HepG2 (cell line): Measurements from ENCODE around the gene COL27A1. TPM values are rescaled to one million over a fixed set of nuclear protein-coding genes. Genes with fewer than 3 reads are reported as not detected.

Source experiments
- ATAC-seq: fragments of 200-7000 bp; cut with Tn5 transposase; 3 replicates; pipeline ENCODE4 v1.9.1; 2020; ENCODE audit warnings: mild to moderate bottlenecking, moderate library complexity
- BruUV-seq: library from RNA; stranded (reverse); fragments of 400-500 nt; replicated peaks from 2 replicates; lab custom pipeline; 2021; lab: Mats Ljungman, UMichigan
- CTCF ChIA-PET: fragments of 300-600 bp; formaldehyde crosslinking; extraction: SDS; loops from one replicate; lab custom pipeline; 2021; ENCODE audit warnings: low total read pairs, inconsistent platforms, low intra/inter-chr PET ratio; lab: Yijun Ruan, JAX
- POLR2A ChIA-PET: fragments of 350-600 bp; sonication (Branson Sonifier 250); formaldehyde crosslinking; loops from one replicate; lab custom pipeline; 2020; ENCODE audit warnings: antibody characterized with exemption, inconsistent platforms; lab: Yijun Ruan, JAX
- DNase-seq: peaks from one replicate; pipeline ENCODE4 v3.0.0-alpha.2; 2015; ENCODE audit warnings: low spot score
- FAIRE-seq: peaks from 3 replicates; lab custom pipeline; 2011; peaks lifted over from hg19 to GRCh38; lab: Jason Lieb, UNC
- H2AFZ ChIP-seq: one replicate; pipeline ENCODE4 v1.6.1; 2011; ENCODE audit warnings: low read length, inconsistent platforms
- H3K27ac ChIP-seq: fragments of 300-600 bp; 3 replicates; pipeline ENCODE4 v1.8.0; 2011; ENCODE audit warnings: mixed run types, mild to moderate bottlenecking, mixed read lengths, low read length, inconsistent platforms; ENCODE audit not compliant: insufficient read depth; ENCODE audit errors: extremely low read length
- H3K27me3 ChIP-seq, 2 experiments: fragments of 200-600 bp in 1 of 2; 2 replicates in 1 of 2; 3 replicates in 1 of 2; pipeline versions ENCODE4 v1.6.0 to v1.8.0; 2011; ENCODE audit warnings: low read length in 2 of 2, mild to moderate bottlenecking in 2 of 2, moderate library complexity in 2 of 2, inconsistent platforms in 1 of 2; ENCODE audit not compliant: insufficient read depth in 2 of 2, control insufficient read depth in 1 of 2
- H3K36me3 ChIP-seq, 2 experiments: fragments of 200-600 bp in 1 of 2; replicated peaks in 1 of 2; 2 replicates in 1 of 2; 3 replicates in 1 of 2; pipeline versions ENCODE4 v1.5.1 to v1.8.0; 2011; ENCODE audit warnings: low read length in 2 of 2, inconsistent platforms in 1 of 2; ENCODE audit not compliant: insufficient read depth in 2 of 2, control insufficient read depth in 1 of 2
- H3K4me1 ChIP-seq: 2 replicates; pipeline ENCODE4 v1.5.1; 2012; ENCODE audit warnings: low read length, inconsistent platforms; ENCODE audit not compliant: insufficient read depth
- H3K4me2 ChIP-seq: 2 replicates; pipeline ENCODE4 v1.6.0; 2011; ENCODE audit warnings: low read depth, low read length, inconsistent platforms
- H3K4me3 ChIP-seq, 3 experiments: fragments of 200-600 bp in 1 of 3; sonication (generic), shearing (Covaris generic) in 1 of 3; replicated peaks in 1 of 3; 2 replicates each; pipeline ENCODE4 v1.5.1; 2011 to 2016; ENCODE audit warnings: low read length in 3 of 3, inconsistent platforms in 2 of 3, low read depth in 2 of 3, mild to moderate bottlenecking in 2 of 3, control low read depth in 1 of 3, mixed read lengths in 1 of 3; ENCODE audit not compliant: insufficient read depth in 1 of 3
- H3K79me2 ChIP-seq: one replicate; pipeline ENCODE4 v1.6.1; 2011; ENCODE audit warnings: low read length, inconsistent platforms; ENCODE audit not compliant: insufficient read depth
- H3K9ac ChIP-seq: 2 replicates; pipeline ENCODE4 v1.6.0; 2011; ENCODE audit warnings: mild to moderate bottlenecking, low read depth, low read length, inconsistent platforms; ENCODE audit not compliant: insufficient read depth
- H3K9me3 ChIP-seq: 2 replicates; pipeline ENCODE4 v1.5.1; 2012; ENCODE audit warnings: mild to moderate bottlenecking, low read length
- H4K20me1 ChIP-seq: 2 replicates; pipeline ENCODE4 v1.6.0; 2011; ENCODE audit warnings: inconsistent platforms, mild to moderate bottlenecking, low read length, moderate library complexity; ENCODE audit not compliant: insufficient read depth
- ATRX ChIP-seq: sonication (generic); formaldehyde crosslinking; IDR thresholded peaks from 2 replicates; pipeline ENCODE4 v1.4.0; 2020; ENCODE audit warnings: missing genetic modification reagents, borderline replicate concordance
- ELF1 ChIP-seq: sonication (generic); formaldehyde crosslinking; IDR thresholded peaks from 2 replicates; pipeline ENCODE4 v1.4.0; 2020; ENCODE audit warnings: missing genetic modification reagents
- IKZF1 ChIP-seq: fragments of 450-650 bp; IDR thresholded peaks from 2 replicates; pipeline ENCODE4 v1.7.1; 2016
- MIER3 ChIP-seq: IDR thresholded peaks from 2 replicates; pipeline ENCODE4 v1.6.1; 2016; ENCODE audit warnings: missing compliant biosample characterization, borderline replicate concordance
- NR2F2 ChIP-seq: IDR thresholded peaks from 2 replicates; pipeline ENCODE4 v1.6.1; 2012; ENCODE audit warnings: low read depth, inconsistent platforms, borderline replicate concordance
- RCOR2 ChIP-seq: IDR thresholded peaks from 2 replicates; pipeline ENCODE4 v1.6.1; 2016; ENCODE audit warnings: missing biosample characterization, missing genetic modification reagents
- ZBTB39 ChIP-seq: sonication (generic); formaldehyde crosslinking; IDR thresholded peaks from 2 replicates; pipeline ENCODE4 v1.5.0; 2020; ENCODE audit warnings: missing genetic modification reagents
- ZFP90 ChIP-seq: sonication (generic); formaldehyde crosslinking; IDR thresholded peaks from 2 replicates; pipeline ENCODE4 v1.8.0; 2022; ENCODE audit warnings: missing genetic modification reagents, mild to moderate bottlenecking, inconsistent platforms, borderline replicate concordance
- ZFY ChIP-seq: sonication (generic); formaldehyde crosslinking; IDR thresholded peaks from 2 replicates; pipeline ENCODE4 v1.4.0; 2020; ENCODE audit warnings: missing genetic modification reagents
- ZNF276 ChIP-seq: sonication (generic); formaldehyde crosslinking; IDR thresholded peaks from 2 replicates; pipeline ENCODE4 v1.4.0; 2020; ENCODE audit warnings: mild to moderate bottlenecking, low read depth, missing genetic modification reagents
- ZNF430 ChIP-seq: sonication (generic); formaldehyde crosslinking; IDR thresholded peaks from 2 replicates; pipeline ENCODE4 v1.9.0; 2021; ENCODE audit warnings: mild to moderate bottlenecking, missing genetic modification reagents
- ZNF550 ChIP-seq: sonication (generic); formaldehyde crosslinking; IDR thresholded peaks from 2 replicates; pipeline ENCODE4 v1.4.0; 2020; ENCODE audit warnings: mild to moderate bottlenecking, missing genetic modification reagents, borderline replicate concordance
- ZNF607 ChIP-seq: sonication (generic); formaldehyde crosslinking; IDR thresholded peaks from 2 replicates; pipeline ENCODE4 v1.5.1; 2020; ENCODE audit warnings: missing genetic modification reagents, mild to moderate bottlenecking, borderline replicate concordance
- ZNF775 ChIP-seq: sonication (generic); formaldehyde crosslinking; IDR thresholded peaks from 2 replicates; pipeline ENCODE4 v1.4.0; 2020; ENCODE audit warnings: missing genetic modification reagents, mild to moderate bottlenecking, moderate library complexity, borderline replicate concordance
- WGBS: methylation state at CpG from one replicate; pipeline ENCODE4 v1.1.6; 2017; ENCODE audit warnings: low lambda C conversion rate; 5-methylcytosine and 5-hydroxymethylcytosine counted together
- in situ Hi-C: cut with HindIII; loops from 2 replicates; pipeline ENCODE4 v1.10.0; 2017; ENCODE audit warnings: low pct_unique_long_range_greater_than_20kb; ENCODE audit not compliant: extremely low pct_ligation_motif_present
- intact Hi-C: fragments of 100-400 bp; cut with micrococcal nuclease; formaldehyde crosslinking; loops from one replicate; pipeline ENCODE4 v1.10.0; 2022; ENCODE audit not compliant: unreplicated experiment
- polyA plus RNA-seq, 8 experiments: library from polyadenylated mRNA; depleted of rRNA in 3 of 8; stranded (reverse) in 7 of 8; unstranded in 1 of 8; fragments of >200 nt; fragmentation: Illumina TruSeq in 4 of 8; extraction: Trizol in 4 of 8; gene quantifications; 2 replicates each; pipeline versions ENCODE4 v1.2.1 to v1.2.3, GENCODE V29; 2011 to 2016; ENCODE audit warnings: low read depth in 4 of 8, missing spikeins in 1 of 8, mixed read lengths in 1 of 8; ENCODE audit not compliant: insufficient read depth in 1 of 8
- total RNA-seq, 5 experiments: library from RNA; depleted of rRNA; stranded (reverse); fragments of >200 nt; fragmentation: Illumina TruSeq; extraction: Trizol; gene quantifications; 2 replicates each; pipeline ENCODE4 v1.2.3, GENCODE V29; 2016; ENCODE audit warnings: low read depth in 1 of 5

The COL27A1 gene
- total and polyA plus RNA-seq, 2 of the 13 experiments (the other 11 are each of a cell fraction or from before 2014, with no cell fraction given): 71.3 to 89.1 TPM

GRCh38 chr9:114109124-114109523 is 46.2 kb upstream of the COL27A1 start:
- no peak for DNase-seq
- 74% methylated on average over 6 of the region's 6 CpGs for WGBS
- peaks cover 60% of the 10 kb centered on the region for H3K4me1 ChIP-seq
- H3K9me3 ChIP-seq: no peaks in the 10 kb centered on the region
- CTCF ChIA-PET: interaction anchor here (1.7 to 3.2 kb wide), 4 partner anchors 27 to 162 kb away, joined by 7 to 63 read pairs (median 14); partner anchors contain the start of gene COL27A1
- no peak overlapping the region for H3K27ac ChIP-seq
- H3K4me3 ChIP-seq: peak overlapping the region in 1 of 3 experiments; percentile 65; a peak in 1 of 6 replicates
- intact Hi-C loops (loop anchor here (2.0 to 5.0 kb wide), 3 partner anchors 63 to 182 kb away; no protein-coding TSS in a partner anchor), in situ Hi-C loops (loop anchor here (5.0 kb wide), 1 partner anchor 33 kb away; no protein-coding TSS in a partner anchor)
- H3K9ac ChIP-seq: 0 out of 2 replicates have a peak overlapping the region, but pooled peaks have one; percentile 43
- no peak overlapping the region for H2AFZ ChIP-seq
- no peaks in the 10 kb centered on the region for H3K79me2 ChIP-seq
- no peaks in the 10 kb centered on the region for H3K36me3 ChIP-seq
- H4K20me1 ChIP-seq: no peaks in the 10 kb centered on the region
- H3K27me3 ChIP-seq: no peaks in the 10 kb centered on the region
- H3K4me2 ChIP-seq: peak overlapping the region; percentile 97
- BruUV-seq: no TSS peak
- no peak for ATAC-seq
- TF ChIP-seq IKZF1 (no peak), ZNF607 (CRISPR knock-in tag) (no peak), NR2F2 (no peak), ZNF775 (CRISPR knock-in tag) (no peak), ZBTB39 (CRISPR knock-in tag) (no peak), ZFP90 (CRISPR knock-in tag) (no peak), MIER3 (CRISPR knock-in tag) (no peak), ATRX (CRISPR knock-in tag) (no peak), ELF1 (CRISPR knock-in tag) (no peak), ZFY (CRISPR knock-in tag) (no peak), ZNF550 (CRISPR knock-in tag) (no peak), ZNF430 (CRISPR knock-in tag) (no peak), RCOR2 (CRISPR knock-in tag) (no peak), ZNF276 (CRISPR knock-in tag) (no peak)
- no peak for FAIRE-seq
- POLR2A ChIA-PET: interaction anchor here (1.1 to 3.8 kb wide), 13 partner anchors 10 to 182 kb away, joined by 3 to 75 read pairs (median 11); partner anchors contain the start of genes AMBP, COL27A1 and KIF12
